ENCODE data around the gene GTPBP2. TPM values are rescaled to one million over a fixed set of nuclear protein-coding genes. Genes with fewer than 3 reads are reported as not detected.

The GTPBP2 gene
- polyA plus RNA-seq, 1 donor (not counting 4 experiments of a cell fraction or from before 2014, with no cell fraction given) = 59.5 TPM

DNA sequence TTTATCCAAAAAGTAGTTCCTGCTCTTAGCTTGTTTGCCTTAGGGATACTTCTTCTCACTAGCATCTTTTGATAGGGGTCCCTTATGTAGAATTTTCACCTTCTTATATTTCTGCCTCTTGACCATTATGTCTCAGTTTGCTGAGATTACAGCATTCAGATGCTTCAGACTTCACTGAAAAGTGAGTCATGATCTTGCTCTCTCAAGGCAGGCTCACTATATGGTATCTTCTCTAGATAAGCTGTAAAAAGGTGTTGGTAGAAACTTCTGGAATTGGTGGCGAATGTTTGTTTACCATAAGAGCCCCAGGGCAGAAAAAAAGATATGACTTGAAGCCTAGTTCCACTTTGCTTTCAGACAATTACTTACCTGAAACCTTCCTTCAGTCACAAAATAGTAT is 19.7 kb downstream of the GTPBP2 start:
- DNase-seq (ENCODE audit: low read depth, low spot score) = no peak
- H3K36me3 ChIP-seq (ENCODE audit: control insufficient read depth in 2 of 2, extremely low read depth in 1 of 2, insufficient read depth in 2 of 2, low read length in 2 of 2) = peaks cover 28 to 33% of the 10 kb centered on the region in 2 experiments
- H3K27me3 ChIP-seq (ENCODE audit: control insufficient read depth, extremely low read depth, insufficient read depth, low read length) = no peaks in the 10 kb centered on the region
- no peak overlapping the region for H3K4me3 ChIP-seq (ENCODE audit: control insufficient read depth in 2 of 3, extremely low read depth in 1 of 3, insufficient read depth in 2 of 3, low read depth in 1 of 3, low read length in 3 of 3)
- H3K4me1 ChIP-seq (ENCODE audit: control insufficient read depth, extremely low read depth, insufficient read depth, low read length) = peaks cover 2% of the 10 kb centered on the region
- H3K9ac ChIP-seq (ENCODE audit: control insufficient read depth, extremely low read depth, insufficient read depth, low read length) = no peak overlapping the region
- no peak for FAIRE-seq
- TF ChIP-seq, protein P1, sequence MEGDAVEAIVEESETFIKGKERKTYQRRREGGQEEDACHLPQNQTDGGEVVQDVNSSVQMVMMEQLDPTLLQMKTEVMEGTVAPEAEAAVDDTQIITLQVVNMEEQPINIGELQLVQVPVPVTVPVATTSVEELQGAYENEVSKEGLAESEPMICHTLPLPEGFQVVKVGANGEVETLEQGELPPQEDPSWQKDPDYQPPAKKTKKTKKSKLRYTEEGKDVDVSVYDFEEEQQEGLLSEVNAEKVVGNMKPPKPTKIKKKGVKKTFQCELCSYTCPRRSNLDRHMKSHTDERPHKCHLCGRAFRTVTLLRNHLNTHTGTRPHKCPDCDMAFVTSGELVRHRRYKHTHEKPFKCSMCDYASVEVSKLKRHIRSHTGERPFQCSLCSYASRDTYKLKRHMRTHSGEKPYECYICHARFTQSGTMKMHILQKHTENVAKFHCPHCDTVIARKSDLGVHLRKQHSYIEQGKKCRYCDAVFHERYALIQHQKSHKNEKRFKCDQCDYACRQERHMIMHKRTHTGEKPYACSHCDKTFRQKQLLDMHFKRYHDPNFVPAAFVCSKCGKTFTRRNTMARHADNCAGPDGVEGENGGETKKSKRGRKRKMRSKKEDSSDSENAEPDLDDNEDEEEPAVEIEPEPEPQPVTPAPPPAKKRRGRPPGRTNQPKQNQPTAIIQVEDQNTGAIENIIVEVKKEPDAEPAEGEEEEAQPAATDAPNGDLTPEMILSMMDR (optimal IDR thresholded peaks at IDR 0.05 in 1 of 3, IDR thresholded peaks at IDR 0.05 in 1 of 3, conservative IDR thresholded peaks at IDR 0.05 in 1 of 3; ENCODE audit: extremely low read depth in 1 of 3, insufficient read depth in 2 of 3, low read length in 3 of 3) = no peak
- no peak for TF ChIP-seq EZH2 (IDR thresholded peaks at IDR 0.05; ENCODE audit: low read length)
- dilution Hi-C loops (cut with MboI; ENCODE audit: extremely low pct_ligation_motif_present, low sequenced_read_pairs) = no loop called here
- H2AFZ ChIP-seq (ENCODE audit: control insufficient read depth, low read length) = no peak overlapping the region
- H3K79me2 ChIP-seq (ENCODE audit: control insufficient read depth, insufficient read depth, low read length) = no peaks in the 10 kb centered on the region
- no peaks in the 10 kb centered on the region for H3K9me1 ChIP-seq (ENCODE audit: control insufficient read depth, extremely low read depth, insufficient read depth, low read length)
- H4K20me1 ChIP-seq (ENCODE audit: control insufficient read depth, extremely low read depth, insufficient read depth, low read length) = no peaks in the 10 kb centered on the region
- H3K4me2 ChIP-seq (ENCODE audit: control insufficient read depth, extremely low read depth, insufficient read depth, low read depth, low read length) = no peak overlapping the region
- H3K9me3 ChIP-seq (ENCODE audit: control insufficient read depth, low read depth, low read length) = no peaks in the 10 kb centered on the region
- H3K27ac ChIP-seq (ENCODE audit: control insufficient read depth, insufficient read depth, low read length) = no peak overlapping the region

DNA sequence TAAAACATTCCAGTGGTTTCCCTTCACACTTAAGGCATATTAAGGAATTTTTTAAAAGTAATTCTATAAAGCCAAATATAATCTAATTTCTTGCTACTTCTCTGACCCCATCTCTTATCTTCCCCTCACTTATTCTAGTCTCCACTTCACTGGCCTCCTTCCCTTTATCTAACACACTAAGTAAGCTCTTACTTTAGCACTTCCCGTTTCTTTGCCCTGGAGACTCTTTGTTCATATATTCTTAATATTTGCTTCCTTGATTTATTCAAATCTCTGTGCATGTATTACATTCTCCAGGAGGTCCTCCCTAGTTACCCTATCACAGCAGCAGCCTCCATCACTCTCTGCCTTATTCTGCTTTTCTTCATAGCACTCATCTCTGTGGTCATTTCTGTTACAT is 20.3 kb downstream of the GTPBP2 start:
- DNase-seq (ENCODE audit: low read depth, low spot score) (no peak), FAIRE-seq (no peak)
- H3K27me3 ChIP-seq (ENCODE audit: control insufficient read depth, extremely low read depth, insufficient read depth, low read length) = no peaks in the 10 kb centered on the region
- peaks cover 8% of the 10 kb centered on the region for H3K4me1 ChIP-seq (ENCODE audit: control insufficient read depth, extremely low read depth, insufficient read depth, low read length)
- no peaks in the 10 kb centered on the region for H3K9me1 ChIP-seq (ENCODE audit: control insufficient read depth, extremely low read depth, insufficient read depth, low read length)
- no peaks in the 10 kb centered on the region for H3K79me2 ChIP-seq (ENCODE audit: control insufficient read depth, insufficient read depth, low read length)
- H2AFZ ChIP-seq (ENCODE audit: control insufficient read depth, low read length) = no peak overlapping the region
- no peak for TF ChIP-seq EZH2 (IDR thresholded peaks at IDR 0.05; ENCODE audit: low read length)
- TF ChIP-seq, protein P1 (optimal IDR thresholded peaks at IDR 0.05 in 1 of 3, IDR thresholded peaks at IDR 0.05 in 1 of 3, conservative IDR thresholded peaks at IDR 0.05 in 1 of 3; ENCODE audit: extremely low read depth in 1 of 3, insufficient read depth in 2 of 3, low read length in 3 of 3) = no peak
- peaks cover 26 to 28% of the 10 kb centered on the region in 2 experiments for H3K36me3 ChIP-seq (ENCODE audit: control insufficient read depth in 2 of 2, extremely low read depth in 1 of 2, insufficient read depth in 2 of 2, low read length in 2 of 2)
- no peak overlapping the region for H3K27ac ChIP-seq (ENCODE audit: control insufficient read depth, insufficient read depth, low read length)
- no peak overlapping the region for H3K4me3 ChIP-seq (ENCODE audit: control insufficient read depth in 2 of 3, extremely low read depth in 1 of 3, insufficient read depth in 2 of 3, low read depth in 1 of 3, low read length in 3 of 3)
- dilution Hi-C loops (cut with MboI; ENCODE audit: extremely low pct_ligation_motif_present, low sequenced_read_pairs) = no loop called here
- no peaks in the 10 kb centered on the region for H4K20me1 ChIP-seq (ENCODE audit: control insufficient read depth, extremely low read depth, insufficient read depth, low read length)
- H3K9ac ChIP-seq (ENCODE audit: control insufficient read depth, extremely low read depth, insufficient read depth, low read length) = no peak overlapping the region
- no peak overlapping the region for H3K4me2 ChIP-seq (ENCODE audit: control insufficient read depth, extremely low read depth, insufficient read depth, low read depth, low read length)
- no peaks in the 10 kb centered on the region for H3K9me3 ChIP-seq (ENCODE audit: control insufficient read depth, low read depth, low read length)

Measured in keratinocyte (primary cell).